Measurements from ENCODE around the gene MYH4. TPM values are rescaled to one million over a fixed set of nuclear protein-coding genes. Genes with fewer than 3 reads are reported as not detected.

Gene MYH4
- total RNA-seq, 1 donor from 2014 or later: not detected

GRCh38 chr17:10417431-10417830 is 51.9 kb downstream of the MYH4 start:
- Mint-ChIP-seq H3K27me3 (ENCODE audit: unreplicated experiment) (peaks cover 1% of the 10 kb centered on the region), H3K27ac (ENCODE audit: unreplicated experiment) (no peak overlapping the region)
- TF ChIP-seq, protein P1, sequence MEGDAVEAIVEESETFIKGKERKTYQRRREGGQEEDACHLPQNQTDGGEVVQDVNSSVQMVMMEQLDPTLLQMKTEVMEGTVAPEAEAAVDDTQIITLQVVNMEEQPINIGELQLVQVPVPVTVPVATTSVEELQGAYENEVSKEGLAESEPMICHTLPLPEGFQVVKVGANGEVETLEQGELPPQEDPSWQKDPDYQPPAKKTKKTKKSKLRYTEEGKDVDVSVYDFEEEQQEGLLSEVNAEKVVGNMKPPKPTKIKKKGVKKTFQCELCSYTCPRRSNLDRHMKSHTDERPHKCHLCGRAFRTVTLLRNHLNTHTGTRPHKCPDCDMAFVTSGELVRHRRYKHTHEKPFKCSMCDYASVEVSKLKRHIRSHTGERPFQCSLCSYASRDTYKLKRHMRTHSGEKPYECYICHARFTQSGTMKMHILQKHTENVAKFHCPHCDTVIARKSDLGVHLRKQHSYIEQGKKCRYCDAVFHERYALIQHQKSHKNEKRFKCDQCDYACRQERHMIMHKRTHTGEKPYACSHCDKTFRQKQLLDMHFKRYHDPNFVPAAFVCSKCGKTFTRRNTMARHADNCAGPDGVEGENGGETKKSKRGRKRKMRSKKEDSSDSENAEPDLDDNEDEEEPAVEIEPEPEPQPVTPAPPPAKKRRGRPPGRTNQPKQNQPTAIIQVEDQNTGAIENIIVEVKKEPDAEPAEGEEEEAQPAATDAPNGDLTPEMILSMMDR (IDR thresholded peaks at IDR 0.05; ENCODE audit: partially characterized antibody, unreplicated experiment): no peak

DNA sequence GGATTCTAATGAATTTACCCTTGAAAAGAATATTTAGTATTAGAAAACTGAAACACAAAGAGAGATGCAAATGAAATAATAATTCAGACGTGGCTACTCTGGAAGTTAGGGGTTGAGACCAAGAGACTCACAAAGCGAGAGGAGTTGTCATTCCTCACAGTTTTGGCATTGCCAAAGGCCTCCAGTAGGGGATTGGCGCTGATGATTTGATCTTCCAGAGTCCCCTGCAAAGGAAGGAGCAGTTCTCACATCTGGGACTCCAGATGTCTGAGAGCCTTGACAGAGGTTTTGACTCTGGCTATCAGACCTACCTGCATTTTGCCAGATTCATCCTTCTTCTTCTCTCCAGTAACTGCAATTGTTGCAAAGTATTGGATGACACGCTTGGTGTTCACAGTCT is 54.2 kb downstream of the MYH4 start:
- TF ChIP-seq, protein P1 (IDR thresholded peaks at IDR 0.05; ENCODE audit: partially characterized antibody, unreplicated experiment): no peak
- Mint-ChIP-seq H3K4me1 (ENCODE audit: low read depth, unreplicated experiment) (no peaks in the 10 kb centered on the region), H3K27me3 (ENCODE audit: unreplicated experiment) (peaks cover 1% of the 10 kb centered on the region), H3K4me3 (ENCODE audit: unreplicated experiment) (no peak overlapping the region), H3K36me3 (ENCODE audit: unreplicated experiment) (no peaks in the 10 kb centered on the region), H3K9me3 (ENCODE audit: unreplicated experiment) (no peaks in the 10 kb centered on the region), H3K27ac (ENCODE audit: unreplicated experiment) (no peak overlapping the region)
- DNase-seq: no peak

More at GRCh38 chr17:10417431-10417830, 51.9 kb downstream of the MYH4 start:
- H3K4me3 Mint-ChIP-seq (ENCODE audit: unreplicated experiment): no peak overlapping the region
- H3K36me3 Mint-ChIP-seq (ENCODE audit: unreplicated experiment): no peaks in the 10 kb centered on the region
- H3K9me3 Mint-ChIP-seq (ENCODE audit: unreplicated experiment): no peaks in the 10 kb centered on the region
- peaks cover 4% of the 10 kb centered on the region for H3K4me1 Mint-ChIP-seq (ENCODE audit: low read depth, unreplicated experiment)
- DNase-seq: no peak

GRCh38 chr17:10403589-10403988 is 65.8 kb downstream of the MYH4 start:
- DNase-seq: no peak
- Mint-ChIP-seq H3K27ac (ENCODE audit: unreplicated experiment) (no peak overlapping the region), H3K9me3 (ENCODE audit: unreplicated experiment) (no peaks in the 10 kb centered on the region), H3K4me3 (ENCODE audit: unreplicated experiment) (no peak overlapping the region), H3K4me1 (ENCODE audit: low read depth, unreplicated experiment) (no peaks in the 10 kb centered on the region), H3K27me3 (ENCODE audit: unreplicated experiment) (no peaks in the 10 kb centered on the region), H3K36me3 (ENCODE audit: unreplicated experiment) (no peaks in the 10 kb centered on the region)
- TF ChIP-seq, protein P1 (IDR thresholded peaks at IDR 0.05; ENCODE audit: partially characterized antibody, unreplicated experiment): no peak

GRCh38 chr17:10398352-10398751 is 71.0 kb downstream of the MYH4 start:
- peaks cover 8% of the 10 kb centered on the region for H3K27me3 Mint-ChIP-seq (ENCODE audit: unreplicated experiment)
- TF ChIP-seq, protein P1 (IDR thresholded peaks at IDR 0.05; ENCODE audit: partially characterized antibody, unreplicated experiment): no peak
- peaks cover 22% of the 10 kb centered on the region for H3K4me1 Mint-ChIP-seq (ENCODE audit: low read depth, unreplicated experiment)
- peak; percentile 34 for DNase-seq
- no peaks in the 10 kb centered on the region for H3K36me3 Mint-ChIP-seq (ENCODE audit: unreplicated experiment)
- no peak overlapping the region for H3K4me3 Mint-ChIP-seq (ENCODE audit: unreplicated experiment)
- H3K27ac Mint-ChIP-seq (ENCODE audit: unreplicated experiment): no peak overlapping the region
- H3K9me3 Mint-ChIP-seq (ENCODE audit: unreplicated experiment): peaks cover 14% of the 10 kb centered on the region

DNA sequence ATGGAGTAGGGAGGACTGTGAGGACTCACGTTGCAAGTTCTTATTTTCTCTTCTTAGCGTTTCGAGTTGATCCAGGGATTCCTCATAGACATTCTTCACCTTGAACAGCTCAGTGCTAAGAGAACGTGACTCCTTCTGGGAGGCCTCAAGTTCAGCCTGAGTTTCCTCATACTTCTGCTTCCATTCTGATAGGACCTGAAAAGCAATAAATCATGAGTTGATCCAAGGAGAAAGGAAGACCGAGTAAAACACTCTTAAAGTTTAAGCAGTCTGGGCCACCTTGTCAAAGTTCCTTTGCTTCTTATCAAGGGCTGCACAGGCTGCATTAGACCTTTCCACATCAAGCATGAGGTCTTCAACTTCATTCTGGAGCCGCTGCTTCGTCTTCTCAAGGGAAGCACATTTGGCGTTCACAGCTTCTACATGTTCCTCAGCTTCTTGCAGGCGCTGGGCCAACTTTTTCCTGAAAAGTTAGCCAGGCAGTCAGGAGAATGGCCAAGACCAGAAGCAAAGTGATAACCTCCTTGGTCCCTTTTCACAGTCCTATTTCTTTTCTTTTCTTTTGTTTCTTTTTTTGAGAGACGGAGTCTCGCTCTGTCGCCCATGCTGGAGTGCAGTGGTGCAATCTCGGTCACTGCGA is 72.7 kb downstream of the MYH4 start:
- no peak overlapping the region for H3K4me3 Mint-ChIP-seq (ENCODE audit: unreplicated experiment)
- DNase-seq: no peak
- TF ChIP-seq, protein P1 (IDR thresholded peaks at IDR 0.05; ENCODE audit: partially characterized antibody, unreplicated experiment): no peak
- no peaks in the 10 kb centered on the region for H3K36me3 Mint-ChIP-seq (ENCODE audit: unreplicated experiment)
- H3K4me1 Mint-ChIP-seq (ENCODE audit: low read depth, unreplicated experiment): peaks cover 32% of the 10 kb centered on the region
- peaks cover 14% of the 10 kb centered on the region for H3K9me3 Mint-ChIP-seq (ENCODE audit: unreplicated experiment)
- H3K27ac Mint-ChIP-seq (ENCODE audit: unreplicated experiment): no peak overlapping the region
- H3K27me3 Mint-ChIP-seq (ENCODE audit: unreplicated experiment): peaks cover 8% of the 10 kb centered on the region

Measured in glutamatergic neuron (in vitro differentiated cells).